ENCODE measurements around the gene DAB1. TPM values are rescaled to one million over a fixed set of nuclear protein-coding genes. Genes with fewer than 3 reads are reported as not detected.

DAB1 gene
- total RNA-seq, 1 donor from 2014 or later, result 12.2 TPM

GRCh38 chr1:57072401-57073110 is 351.3 kb downstream of the DAB1 start:
- DNase-seq (ENCODE audit: low spot score), result no peak

GRCh38 chr1:57067863-57068262 is 356.0 kb downstream of the DAB1 start:
- DNase-seq (ENCODE audit: low spot score), result peak; percentile 47

GRCh38 chr1:57066980-57067610 is 356.8 kb downstream of the DAB1 start:
- DNase-seq (ENCODE audit: low spot score), result no peak

- DNase-seq (ENCODE audit: low spot score), result no peak
Measured at GRCh38 chr1:57065442-57065841, 358.4 kb downstream of the DAB1 start.

GRCh38 chr1:57064379-57065140 is 359.3 kb downstream of the DAB1 start:
- no peak for DNase-seq (ENCODE audit: low spot score)

GRCh38 chr1:57063406-57064125 is 360.3 kb downstream of the DAB1 start:
- DNase-seq (ENCODE audit: low spot score), result no peak

- no peak for DNase-seq (ENCODE audit: low spot score)
Measured at GRCh38 chr1:57061369-57061768, 362.5 kb downstream of the DAB1 start.

- DNase-seq (ENCODE audit: low spot score), result no peak
Measured at GRCh38 chr1:57060451-57060850, 363.4 kb downstream of the DAB1 start.

GRCh38 chr1:57058652-57059501 is 365.0 kb downstream of the DAB1 start:
- DNase-seq (ENCODE audit: low spot score), result no peak

- DNase-seq (ENCODE audit: low spot score), result no peak
Measured at GRCh38 chr1:57048856-57049255, 375.0 kb downstream of the DAB1 start.

- DNase-seq (ENCODE audit: low spot score), result no peak
Measured at GRCh38 chr1:57046462-57046861, 377.4 kb downstream of the DAB1 start.

- no peak for DNase-seq (ENCODE audit: low spot score)
Measured at GRCh38 chr1:57041901-57042300, 382.0 kb downstream of the DAB1 start.

GRCh38 chr1:57040811-57041210 is 383.0 kb downstream of the DAB1 start:
- DNase-seq (ENCODE audit: low spot score), result no peak

GRCh38 chr1:57036641-57037579 is 386.9 kb downstream of the DAB1 start:
- DNase-seq (ENCODE audit: low spot score), result no peak

- DNase-seq (ENCODE audit: low spot score), result no peak
Measured at GRCh38 chr1:57034713-57035112, 389.1 kb downstream of the DAB1 start.

- no peak for DNase-seq (ENCODE audit: low spot score)
Measured at GRCh38 chr1:57033222-57034001, 390.4 kb downstream of the DAB1 start.

GRCh38 chr1:57026624-57027354 is 397.1 kb downstream of the DAB1 start:
- DNase-seq (ENCODE audit: low spot score), result no peak

GRCh38 chr1:57024855-57025254 is 399.0 kb downstream of the DAB1 start:
- DNase-seq (ENCODE audit: low spot score), result no peak

- no peak for DNase-seq (ENCODE audit: low spot score)
Measured at GRCh38 chr1:57024428-57024827, 399.4 kb downstream of the DAB1 start.
